ENCODE data around the gene CCDC13.

CCDC13 gene

GRCh38 chr3:42736081-42736480 is 37.0 kb downstream of the CCDC13 start:
- no peaks in the 10 kb centered on the region for H3K36me3 ChIP-seq (ENCODE audit: control insufficient read depth in 5 of 5, insufficient read depth in 5 of 5, low read length in 5 of 5)
- H3K27ac ChIP-seq (ENCODE audit: low read depth, low read length) = no peak overlapping the region
- H3K9me3 ChIP-seq (ENCODE audit: control insufficient read depth in 5 of 5, low read length in 5 of 5) = no peaks in the 10 kb centered on the region
- H3K4me1 ChIP-seq (ENCODE audit: control insufficient read depth in 5 of 5, insufficient read depth in 5 of 5, low read length in 5 of 5) = peaks cover 0 to 1% (median 0%) of the 10 kb centered on the region in 5 donors
- no peak overlapping the region for H3K4me3 ChIP-seq (ENCODE audit: low read depth in 1 of 5, low read length in 5 of 5)
- H3K27me3 ChIP-seq (ENCODE audit: control insufficient read depth in 5 of 5, insufficient read depth in 4 of 5, low read length in 5 of 5) = no peaks in the 10 kb centered on the region
- no peak overlapping the region for H3K9ac ChIP-seq (ENCODE audit: low read length in 5 of 5)

GRCh38 chr3:42735615-42736014 is 37.4 kb downstream of the CCDC13 start:
- H3K36me3 ChIP-seq (ENCODE audit: control insufficient read depth in 5 of 5, insufficient read depth in 5 of 5, low read length in 5 of 5) = no peaks in the 10 kb centered on the region
- H3K4me3 ChIP-seq (ENCODE audit: low read depth in 1 of 5, low read length in 5 of 5) = no peak overlapping the region
- H3K27ac ChIP-seq (ENCODE audit: low read depth, low read length) = no peak overlapping the region
- peaks cover 0 to 1% (median 0%) of the 10 kb centered on the region in 5 donors for H3K4me1 ChIP-seq (ENCODE audit: control insufficient read depth in 5 of 5, insufficient read depth in 5 of 5, low read length in 5 of 5)
- peaks cover 0 to 2% (median 0%) of the 10 kb centered on the region in 5 donors for H3K27me3 ChIP-seq (ENCODE audit: control insufficient read depth in 5 of 5, insufficient read depth in 4 of 5, low read length in 5 of 5)
- H3K9me3 ChIP-seq (ENCODE audit: control insufficient read depth in 5 of 5, low read length in 5 of 5) = no peaks in the 10 kb centered on the region
- no peak overlapping the region for H3K9ac ChIP-seq (ENCODE audit: low read length in 5 of 5)

GRCh38 chr3:42735019-42735418 is 38.0 kb downstream of the CCDC13 start:
- H3K4me3 ChIP-seq (ENCODE audit: low read depth in 1 of 5, low read length in 5 of 5) = no peak overlapping the region
- peaks cover 0 to 1% (median 0%) of the 10 kb centered on the region in 5 donors for H3K4me1 ChIP-seq (ENCODE audit: control insufficient read depth in 5 of 5, insufficient read depth in 5 of 5, low read length in 5 of 5)
- H3K27ac ChIP-seq (ENCODE audit: low read depth, low read length) = no peak overlapping the region
- H3K27me3 ChIP-seq (ENCODE audit: control insufficient read depth in 5 of 5, insufficient read depth in 4 of 5, low read length in 5 of 5) = peaks cover 0 to 3% (median 0%) of the 10 kb centered on the region in 5 donors
- H3K9me3 ChIP-seq (ENCODE audit: control insufficient read depth in 5 of 5, low read length in 5 of 5) = no peaks in the 10 kb centered on the region
- no peaks in the 10 kb centered on the region for H3K36me3 ChIP-seq (ENCODE audit: control insufficient read depth in 5 of 5, insufficient read depth in 5 of 5, low read length in 5 of 5)
- H3K9ac ChIP-seq (ENCODE audit: low read length in 5 of 5) = no peak overlapping the region

- Histone ChIP-seq H3K9ac (ENCODE audit: low read length in 5 of 5) (no peak overlapping the region), H3K4me3 (ENCODE audit: low read depth in 1 of 5, low read length in 5 of 5) (no peak overlapping the region), H3K27me3 (ENCODE audit: control insufficient read depth in 5 of 5, insufficient read depth in 4 of 5, low read length in 5 of 5) (peaks cover 0 to 3% (median 0%) of the 10 kb centered on the region in 5 donors), H3K4me1 (ENCODE audit: control insufficient read depth in 5 of 5, insufficient read depth in 5 of 5, low read length in 5 of 5) (peaks cover 0 to 5% (median 0%) of the 10 kb centered on the region in 5 donors), H3K27ac (ENCODE audit: low read depth, low read length) (no peak overlapping the region), H3K9me3 (ENCODE audit: control insufficient read depth in 5 of 5, low read length in 5 of 5) (no peaks in the 10 kb centered on the region), H3K36me3 (ENCODE audit: control insufficient read depth in 5 of 5, insufficient read depth in 5 of 5, low read length in 5 of 5) (no peaks in the 10 kb centered on the region)
Observed at GRCh38 chr3:42734263-42734860, 38.7 kb downstream of the CCDC13 start.

- H3K27ac ChIP-seq (ENCODE audit: low read depth, low read length) = no peak overlapping the region
- peaks cover 0 to 8% (median 0%) of the 10 kb centered on the region in 5 donors for H3K4me1 ChIP-seq (ENCODE audit: control insufficient read depth in 5 of 5, insufficient read depth in 5 of 5, low read length in 5 of 5)
- no peaks in the 10 kb centered on the region for H3K36me3 ChIP-seq (ENCODE audit: control insufficient read depth in 5 of 5, insufficient read depth in 5 of 5, low read length in 5 of 5)
- H3K9me3 ChIP-seq (ENCODE audit: control insufficient read depth in 5 of 5, low read length in 5 of 5) = no peaks in the 10 kb centered on the region
- H3K4me3 ChIP-seq (ENCODE audit: low read depth in 1 of 5, low read length in 5 of 5) = no peak overlapping the region
- peaks cover 0 to 3% (median 0%) of the 10 kb centered on the region in 5 donors for H3K27me3 ChIP-seq (ENCODE audit: control insufficient read depth in 5 of 5, insufficient read depth in 4 of 5, low read length in 5 of 5)
- H3K9ac ChIP-seq (ENCODE audit: low read length in 5 of 5) = no peak overlapping the region
Observed at GRCh38 chr3:42733501-42734262, 39.4 kb downstream of the CCDC13 start.

GRCh38 chr3:42732829-42733459 is 40.1 kb downstream of the CCDC13 start:
- peaks cover 0 to 10% (median 2%) of the 10 kb centered on the region in 5 donors for H3K4me1 ChIP-seq (ENCODE audit: control insufficient read depth in 5 of 5, insufficient read depth in 5 of 5, low read length in 5 of 5)
- H3K27me3 ChIP-seq (ENCODE audit: control insufficient read depth in 5 of 5, insufficient read depth in 4 of 5, low read length in 5 of 5) = peaks cover 0 to 3% (median 0%) of the 10 kb centered on the region in 5 donors
- H3K4me3 ChIP-seq (ENCODE audit: low read depth in 1 of 5, low read length in 5 of 5) = no peak overlapping the region
- no peaks in the 10 kb centered on the region for H3K36me3 ChIP-seq (ENCODE audit: control insufficient read depth in 5 of 5, insufficient read depth in 5 of 5, low read length in 5 of 5)
- H3K9me3 ChIP-seq (ENCODE audit: control insufficient read depth in 5 of 5, low read length in 5 of 5) = no peaks in the 10 kb centered on the region
- H3K27ac ChIP-seq (ENCODE audit: low read depth, low read length) = no peak overlapping the region
- H3K9ac ChIP-seq (ENCODE audit: low read length in 5 of 5) = no peak overlapping the region

GRCh38 chr3:42732196-42732828 is 40.7 kb downstream of the CCDC13 start:
- Histone ChIP-seq H3K9ac (ENCODE audit: low read length in 5 of 5) (no peak overlapping the region), H3K9me3 (ENCODE audit: control insufficient read depth in 5 of 5, low read length in 5 of 5) (no peaks in the 10 kb centered on the region), H3K27me3 (ENCODE audit: control insufficient read depth in 5 of 5, insufficient read depth in 4 of 5, low read length in 5 of 5) (peaks cover 0 to 3% (median 0%) of the 10 kb centered on the region in 5 donors), H3K36me3 (ENCODE audit: control insufficient read depth in 5 of 5, insufficient read depth in 5 of 5, low read length in 5 of 5) (no peaks in the 10 kb centered on the region), H3K27ac (ENCODE audit: low read depth, low read length) (no peak overlapping the region), H3K4me3 (ENCODE audit: low read depth in 1 of 5, low read length in 5 of 5) (no peak overlapping the region), H3K4me1 (ENCODE audit: control insufficient read depth in 5 of 5, insufficient read depth in 5 of 5, low read length in 5 of 5) (peaks cover 0 to 12% (median 3%) of the 10 kb centered on the region in 5 donors)

GRCh38 chr3:42731476-42732195 is 41.4 kb downstream of the CCDC13 start:
- H3K36me3 ChIP-seq (ENCODE audit: control insufficient read depth in 5 of 5, insufficient read depth in 5 of 5, low read length in 5 of 5) = no peaks in the 10 kb centered on the region
- H3K9ac ChIP-seq (ENCODE audit: low read length in 5 of 5) = no peak overlapping the region
- H3K4me1 ChIP-seq (ENCODE audit: control insufficient read depth in 5 of 5, insufficient read depth in 5 of 5, low read length in 5 of 5) = peaks cover 0 to 12% (median 3%) of the 10 kb centered on the region in 5 donors
- H3K27me3 ChIP-seq (ENCODE audit: control insufficient read depth in 5 of 5, insufficient read depth in 4 of 5, low read length in 5 of 5) = peaks cover 0 to 3% (median 0%) of the 10 kb centered on the region in 5 donors
- no peak overlapping the region for H3K4me3 ChIP-seq (ENCODE audit: low read depth in 1 of 5, low read length in 5 of 5)
- no peaks in the 10 kb centered on the region for H3K9me3 ChIP-seq (ENCODE audit: control insufficient read depth in 5 of 5, low read length in 5 of 5)
- no peak overlapping the region for H3K27ac ChIP-seq (ENCODE audit: low read depth, low read length)

GRCh38 chr3:42730706-42731420 is 42.2 kb downstream of the CCDC13 start:
- H3K36me3 ChIP-seq (ENCODE audit: control insufficient read depth in 5 of 5, insufficient read depth in 5 of 5, low read length in 5 of 5) = no peaks in the 10 kb centered on the region
- no peak overlapping the region for H3K4me3 ChIP-seq (ENCODE audit: low read depth in 1 of 5, low read length in 5 of 5)
- no peak overlapping the region for H3K9ac ChIP-seq (ENCODE audit: low read length in 5 of 5)
- no peaks in the 10 kb centered on the region for H3K9me3 ChIP-seq (ENCODE audit: control insufficient read depth in 5 of 5, low read length in 5 of 5)
- no peak overlapping the region for H3K27ac ChIP-seq (ENCODE audit: low read depth, low read length)
- peaks cover 0 to 3% (median 0%) of the 10 kb centered on the region in 5 donors for H3K27me3 ChIP-seq (ENCODE audit: control insufficient read depth in 5 of 5, insufficient read depth in 4 of 5, low read length in 5 of 5)
- H3K4me1 ChIP-seq (ENCODE audit: control insufficient read depth in 5 of 5, insufficient read depth in 5 of 5, low read length in 5 of 5) = peaks cover 0 to 12% (median 3%) of the 10 kb centered on the region in 5 donors
